ENCODE measurements around the gene MAP4K3.

DNA sequence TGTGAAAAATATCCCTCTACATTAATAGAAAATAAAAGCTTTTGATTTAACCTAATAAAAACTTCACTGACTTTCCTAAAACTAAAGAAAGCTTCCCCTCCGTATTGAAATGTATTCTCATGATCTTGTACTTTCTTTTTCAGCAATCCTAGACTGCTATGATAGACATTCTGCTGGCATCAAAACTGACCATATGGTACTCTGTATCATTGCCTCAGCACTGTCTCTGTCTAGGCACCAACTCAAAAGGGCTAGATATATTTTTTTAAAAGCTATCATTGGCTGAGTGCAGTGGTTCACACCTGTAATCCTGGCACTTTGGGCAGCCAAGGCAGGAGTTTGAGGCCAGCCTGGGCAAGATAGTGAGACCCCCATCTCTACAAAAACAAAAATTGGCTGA lies 226.2 kb downstream of the MAP4K3 start:
- no peak for TF ChIP-seq EZH2 (IDR thresholded peaks at IDR 0.05)
- TF ChIP-seq POLR2AphosphoS5 (IDR thresholded peaks at IDR 0.05; ENCODE audit: borderline replicate concordance, low read depth, low read length) = no peak
- TF ChIP-seq FOXP2 (optimal IDR thresholded peaks at IDR 0.05; ENCODE audit: control extremely low read depth, extremely low read length, insufficient read depth) = no peak

Data from SK-N-MC (cell line).